Suppressor macrophage treated with lipopolysaccharide for 1 hour (primary cell): ENCODE results near the gene MAML2.

Experiments used
- DNase-seq, 3 donors: peaks; one replicate each; pipeline ENCODE4 v3.0.0-alpha.2; 2020 to 2022

The MAML2 gene

GRCh38 chr11:96114178-96115064, 228.6 kb downstream of the MAML2 start:
- DNase-seq = no peak

- DNase-seq = no peak
Observed at GRCh38 chr11:96113193-96113681, 229.8 kb downstream of the MAML2 start.

GRCh38 chr11:96112192-96113128, 230.5 kb downstream of the MAML2 start:
- DNase-seq = peak; percentile 27 to 55 (median 36)

- DNase-seq = no peak
Observed at GRCh38 chr11:96111308-96111707, 231.7 kb downstream of the MAML2 start.

GRCh38 chr11:96110302-96110701, 232.7 kb downstream of the MAML2 start:
- DNase-seq = no peak

- DNase-seq = no peak
Observed at GRCh38 chr11:96109331-96110030, 233.5 kb downstream of the MAML2 start.

GRCh38 chr11:96107143-96107824, 235.7 kb downstream of the MAML2 start:
- DNase-seq = no peak

- DNase-seq = no peak
Observed at GRCh38 chr11:96106645-96107044, 236.3 kb downstream of the MAML2 start.

GRCh38 chr11:96105944-96106343, 237.1 kb downstream of the MAML2 start:
- no peak for DNase-seq

- no peak for DNase-seq
Observed at GRCh38 chr11:96105197-96105895, 237.6 kb downstream of the MAML2 start.

- no peak for DNase-seq
Observed at GRCh38 chr11:96104496-96104895, 238.5 kb downstream of the MAML2 start.

- DNase-seq = no peak
Observed at GRCh38 chr11:96103721-96104120, 239.3 kb downstream of the MAML2 start.

- DNase-seq = no peak
Observed at GRCh38 chr11:96103102-96103501, 239.9 kb downstream of the MAML2 start.

GRCh38 chr11:96102664-96103078, 240.3 kb downstream of the MAML2 start:
- no peak for DNase-seq

- no peak for DNase-seq
Observed at GRCh38 chr11:96101146-96101545, 241.8 kb downstream of the MAML2 start.

- peak; percentile 33 to 59 (median 58) for DNase-seq
Observed at GRCh38 chr11:96098511-96099241, 244.3 kb downstream of the MAML2 start.

GRCh38 chr11:96097844-96098421, 245.1 kb downstream of the MAML2 start:
- DNase-seq = no peak

GRCh38 chr11:96096360-96096759, 246.6 kb downstream of the MAML2 start:
- no peak for DNase-seq

GRCh38 chr11:96095884-96096303, 247.1 kb downstream of the MAML2 start:
- DNase-seq = no peak

- DNase-seq = no peak
Observed at GRCh38 chr11:96094156-96094555, 248.8 kb downstream of the MAML2 start.
